Activated B cell treated with CpG ODN at 0.5 μM for 24 hours (primary cell): ENCODE measurements around the gene KIF26B. TPM values are rescaled to one million over a fixed set of nuclear protein-coding genes. Genes with fewer than 3 reads are reported as not detected.

Source experiments
- ATAC-seq: fragments of 200-7000 bp; cut with Tn5 transposase; one replicate; pipeline ENCODE4 v1.10.0; 2021; ENCODE audit warnings: low read depth, mild to moderate bottlenecking, moderate library complexity
- CTCF ChIA-PET: fragments of 350-600 bp; sonication (Branson Sonifier 250); formaldehyde crosslinking; loops from one replicate; lab custom pipeline; 2021; ENCODE audit warnings: antibody characterized with exemption; lab: Charles Lee
- POLR2A ChIA-PET: fragments of 350-600 bp; sonication (Branson Sonifier 250); formaldehyde crosslinking; loops from one replicate; lab custom pipeline; 2021; ENCODE audit warnings: antibody characterized with exemption; lab: Charles Lee
- DNase-seq: peaks from one replicate; pipeline ENCODE4 v3.0.0; 2022
- H3K27ac Mint-ChIP-seq: one replicate; pipeline ENCODE4 v1.8.0; 2020; ENCODE audit warnings: mixed read lengths
- H3K27me3 Mint-ChIP-seq: one replicate; pipeline ENCODE4 v1.8.0; 2021; ENCODE audit warnings: mixed read lengths
- H3K36me3 Mint-ChIP-seq: one replicate; pipeline ENCODE4 v1.8.0; 2021; ENCODE audit warnings: low read depth, mixed read lengths
- H3K4me1 Mint-ChIP-seq: one replicate; pipeline ENCODE4 v1.8.0; 2021; ENCODE audit warnings: mixed read lengths
- H3K4me3 Mint-ChIP-seq: one replicate; pipeline ENCODE4 v1.8.0; 2020; ENCODE audit warnings: mild to moderate bottlenecking, mixed read lengths
- H3K9me3 Mint-ChIP-seq: one replicate; pipeline ENCODE4 v1.8.0; 2020; ENCODE audit warnings: mixed read lengths
- intact Hi-C: fragments of 100-400 bp; cut with micrococcal nuclease; formaldehyde crosslinking; loops from one replicate; pipeline ENCODE4 v1.15.1; 2024
- total RNA-seq: library from RNA; stranded (reverse); gene quantifications from 2 replicates; pipeline ENCODE4 v1.2.3, GENCODE V29; 2022
- TF ChIP-seq, protein P1 (sequence below): fragments of 200-600 bp; IDR thresholded peaks from one replicate; pipeline ENCODE4 v1.8.0; 2022; ENCODE audit warnings: antibody characterized with exemption, mild to moderate bottlenecking

Gene KIF26B
- total RNA-seq, 1 donor from 2014 or later = 1.7 TPM

DNA sequence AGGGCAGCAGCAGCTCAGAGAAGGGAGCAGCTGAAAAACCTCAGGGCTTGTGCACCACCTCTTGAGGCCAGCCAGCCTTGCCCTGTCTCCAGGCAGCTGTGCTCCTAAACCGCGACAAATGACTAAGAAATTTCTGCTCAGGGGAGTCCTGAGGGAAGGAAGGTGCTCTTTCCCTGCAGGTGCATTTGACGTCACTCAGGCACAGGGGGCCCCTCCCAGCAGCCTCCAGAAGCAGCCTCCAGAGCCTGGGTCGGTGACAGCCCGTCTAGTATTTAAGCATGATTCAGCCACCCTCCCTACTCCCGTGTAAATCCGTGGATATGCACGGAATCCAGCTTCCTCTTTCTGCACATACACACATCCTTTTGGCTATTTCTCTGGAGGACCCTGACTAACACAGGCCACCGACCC lies 560.5 kb downstream of the KIF26B start:
- Mint-ChIP-seq H3K36me3 (no peaks in the 10 kb centered on the region), H3K27ac (no peak overlapping the region), H3K27me3 (peaks cover 3% of the 10 kb centered on the region), H3K4me1 (peaks cover 6% of the 10 kb centered on the region), H3K9me3 (no peaks in the 10 kb centered on the region), H3K4me3 (no peak overlapping the region)
- ChIA-PET CTCF (no interaction called here), POLR2A (no interaction called here)
- ATAC-seq = no peak
- intact Hi-C loops = no loop called here
- DNase-seq = no peak
- TF ChIP-seq, protein P1, sequence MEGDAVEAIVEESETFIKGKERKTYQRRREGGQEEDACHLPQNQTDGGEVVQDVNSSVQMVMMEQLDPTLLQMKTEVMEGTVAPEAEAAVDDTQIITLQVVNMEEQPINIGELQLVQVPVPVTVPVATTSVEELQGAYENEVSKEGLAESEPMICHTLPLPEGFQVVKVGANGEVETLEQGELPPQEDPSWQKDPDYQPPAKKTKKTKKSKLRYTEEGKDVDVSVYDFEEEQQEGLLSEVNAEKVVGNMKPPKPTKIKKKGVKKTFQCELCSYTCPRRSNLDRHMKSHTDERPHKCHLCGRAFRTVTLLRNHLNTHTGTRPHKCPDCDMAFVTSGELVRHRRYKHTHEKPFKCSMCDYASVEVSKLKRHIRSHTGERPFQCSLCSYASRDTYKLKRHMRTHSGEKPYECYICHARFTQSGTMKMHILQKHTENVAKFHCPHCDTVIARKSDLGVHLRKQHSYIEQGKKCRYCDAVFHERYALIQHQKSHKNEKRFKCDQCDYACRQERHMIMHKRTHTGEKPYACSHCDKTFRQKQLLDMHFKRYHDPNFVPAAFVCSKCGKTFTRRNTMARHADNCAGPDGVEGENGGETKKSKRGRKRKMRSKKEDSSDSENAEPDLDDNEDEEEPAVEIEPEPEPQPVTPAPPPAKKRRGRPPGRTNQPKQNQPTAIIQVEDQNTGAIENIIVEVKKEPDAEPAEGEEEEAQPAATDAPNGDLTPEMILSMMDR = no peak

DNA sequence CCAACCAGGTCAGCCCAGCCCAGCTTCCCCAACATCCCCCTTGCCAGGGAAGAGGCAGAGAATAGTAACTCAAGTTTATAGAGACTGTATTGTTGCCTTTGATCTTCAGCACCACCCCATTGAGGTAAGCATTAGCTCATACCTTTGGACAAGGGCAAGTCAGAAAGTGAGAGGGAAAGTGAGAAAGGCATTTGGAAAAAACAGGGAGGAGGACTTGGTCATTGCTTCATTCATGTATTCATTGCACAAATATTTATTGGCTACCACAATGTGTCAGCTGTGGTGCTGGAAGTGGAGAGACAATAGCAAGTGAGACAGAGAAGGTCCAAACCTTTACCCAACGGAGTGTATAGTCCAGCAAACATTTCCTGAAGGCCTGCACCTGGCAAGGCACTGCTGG lies 561.2 kb downstream of the KIF26B start:
- no peak for ATAC-seq
- H3K4me3 Mint-ChIP-seq = no peak overlapping the region
- H3K27me3 Mint-ChIP-seq = peaks cover 3% of the 10 kb centered on the region
- peaks cover 6% of the 10 kb centered on the region for H3K4me1 Mint-ChIP-seq
- CTCF ChIA-PET = no interaction called here
- no peak overlapping the region for H3K27ac Mint-ChIP-seq
- TF ChIP-seq, protein P1 = no peak
- no peaks in the 10 kb centered on the region for H3K9me3 Mint-ChIP-seq
- DNase-seq = no peak
- no peaks in the 10 kb centered on the region for H3K36me3 Mint-ChIP-seq
- POLR2A ChIA-PET = no interaction called here
- intact Hi-C loops = no loop called here

DNA sequence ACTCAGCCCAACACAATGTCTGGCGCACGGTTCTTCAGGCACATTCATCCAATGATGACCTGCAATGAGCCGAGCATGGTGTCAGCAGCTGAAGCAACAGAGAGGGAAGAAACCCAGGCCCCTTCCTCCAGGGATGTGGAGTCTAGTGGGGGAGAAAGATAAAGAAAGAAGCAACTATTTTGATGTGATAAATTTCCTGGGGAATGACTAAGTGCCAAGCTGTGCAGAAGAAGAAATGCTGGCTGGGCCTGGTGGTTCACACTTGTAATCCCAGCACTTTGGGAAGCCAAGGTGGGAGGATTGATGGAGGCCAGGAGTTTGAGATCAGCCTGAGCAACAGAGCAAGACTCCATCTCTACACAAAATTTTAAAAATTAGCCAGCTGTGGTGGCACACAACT lies 561.8 kb downstream of the KIF26B start:
- Mint-ChIP-seq H3K27ac (no peak overlapping the region), H3K4me3 (no peak overlapping the region), H3K4me1 (peaks cover 6% of the 10 kb centered on the region), H3K27me3 (peaks cover 3% of the 10 kb centered on the region), H3K9me3 (no peaks in the 10 kb centered on the region), H3K36me3 (no peaks in the 10 kb centered on the region)
- no peak for DNase-seq
- ChIA-PET POLR2A (no interaction called here), CTCF (no interaction called here)
- TF ChIP-seq, protein P1 = no peak
- ATAC-seq = no peak
- intact Hi-C loops = no loop called here

DNA sequence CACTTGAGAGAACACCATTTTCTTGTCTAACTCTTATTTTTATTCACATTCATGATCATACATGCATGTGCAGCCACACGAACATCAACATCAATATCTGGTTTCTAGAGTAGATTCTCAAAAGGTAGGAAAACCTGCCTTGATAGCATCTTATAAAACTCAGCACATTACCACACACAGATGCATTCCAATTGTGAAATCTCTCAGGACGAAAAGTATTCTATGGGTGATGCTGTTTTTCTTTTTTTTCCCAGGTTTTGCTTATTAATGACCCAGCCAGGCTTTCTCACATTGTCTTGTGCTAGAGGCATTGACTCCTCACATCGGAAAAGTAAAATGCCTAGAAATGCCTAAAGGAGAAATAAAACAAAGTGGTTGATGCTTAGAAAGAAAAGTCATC lies 562.8 kb downstream of the KIF26B start:
- TF ChIP-seq, protein P1 = no peak

DNA sequence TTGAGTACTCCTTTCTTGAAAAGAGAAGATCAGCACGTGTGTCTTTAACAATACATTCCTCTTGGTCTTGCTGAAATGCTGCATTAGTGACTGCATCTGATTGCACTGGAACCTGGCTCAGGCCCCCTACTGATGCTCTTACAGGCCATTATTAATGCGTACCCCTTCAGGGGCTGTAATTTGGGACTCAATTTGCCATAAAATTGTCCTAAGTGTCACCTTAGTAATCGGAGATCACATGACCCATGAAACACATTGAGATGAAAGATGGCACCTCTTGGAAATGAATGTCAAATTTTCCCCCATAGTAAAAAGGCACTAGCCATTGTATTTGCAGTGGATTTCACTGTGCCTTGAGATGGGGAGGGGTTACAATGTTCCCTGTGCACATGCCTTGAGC lies 563.3 kb downstream of the KIF26B start:
- DNase-seq (no peak), ATAC-seq (no peak)
- Mint-ChIP-seq H3K36me3 (no peaks in the 10 kb centered on the region), H3K27ac (no peak overlapping the region), H3K9me3 (no peaks in the 10 kb centered on the region), H3K4me3 (no peak overlapping the region), H3K27me3 (peaks cover 3% of the 10 kb centered on the region), H3K4me1 (peaks cover 6% of the 10 kb centered on the region)
- ChIA-PET CTCF (no interaction called here), POLR2A (no interaction called here)
- TF ChIP-seq, protein P1 = no peak
- intact Hi-C loops = no loop called here

More for the DNA sequence above, 562.8 kb downstream of the KIF26B start:
- DNase-seq (no peak), ATAC-seq (no peak)
- no peak overlapping the region for H3K27ac Mint-ChIP-seq
- intact Hi-C loops = no loop called here
- POLR2A ChIA-PET = no interaction called here
- H3K27me3 Mint-ChIP-seq = peaks cover 3% of the 10 kb centered on the region
- H3K36me3 Mint-ChIP-seq = no peaks in the 10 kb centered on the region
- CTCF ChIA-PET = no interaction called here
- no peak overlapping the region for H3K4me3 Mint-ChIP-seq
- no peaks in the 10 kb centered on the region for H3K9me3 Mint-ChIP-seq
- H3K4me1 Mint-ChIP-seq = peaks cover 6% of the 10 kb centered on the region
